HCT116 (cell line): ENCODE results near the gene HMCN2.

ENCODE experiments used
- CTCF ChIP-seq, 3 experiments: fragments of 200-600 bp in 1 of 3; sonication (generic) in 1 of 3; IDR thresholded peaks in 2 of 3; conservative IDR thresholded peaks in 1 of 3; 2 replicates each; pipeline ENCODE4 v1.5.1; 2012 to 2017; ENCODE audit warnings: low read depth in 2 of 3, low read length in 2 of 3, antibody characterized with exemption in 1 of 3, borderline replicate concordance in 1 of 3, control low read depth in 1 of 3, mild to moderate bottlenecking in 1 of 3, mixed read lengths in 1 of 3, mixed run types in 1 of 3, moderate library complexity in 1 of 3; ENCODE audit not compliant: insufficient read depth in 1 of 3
- EZH2 ChIP-seq: fragments of 200-600 bp; sonication (generic); IDR thresholded peaks from 2 replicates; pipeline ENCODE4 v1.6.1; 2017; ENCODE audit warnings: antibody characterized with exemption, mixed run types
- MAX ChIP-seq: IDR thresholded peaks from 2 replicates; pipeline ENCODE4 v1.6.1; 2012

GRCh38 chr9:130316430-130316829, 50.9 kb downstream of the HMCN2 start:
- TF ChIP-seq CTCF (IDR thresholded peaks at IDR 0.05 in 2 of 3, conservative IDR thresholded peaks at IDR 0.05 in 1 of 3; ENCODE audit: borderline replicate concordance in 1 of 3, insufficient read depth in 1 of 3, low read depth in 2 of 3, low read length in 2 of 3) = no peak
- no peak for TF ChIP-seq EZH2
- no peak for TF ChIP-seq MAX
